ENCODE data around the gene NKX3-2. TPM values are rescaled to one million over a fixed set of nuclear protein-coding genes. Genes with fewer than 3 reads are reported as not detected.
A peak's percentile ranks its signal among the peaks of the same experiment; 100 is the strongest.

NKX3-2 gene
- total and polyA plus RNA-seq, 10 donors, result 0.57 to 3.1 (median 1.6) TPM

- intact Hi-C loops (cut with DNase I; ENCODE audit: low total_unique reads), result no loop called here
Observed at GRCh38 chr4:13584481-13584880, 40.2 kb upstream of the NKX3-2 start.

GRCh38 chr4:13580036-13580435, 35.7 kb upstream of the NKX3-2 start:
- H3K9me3 ChIP-seq, result no peaks in the 10 kb centered on the region
- intact Hi-C loops (cut with DNase I; ENCODE audit: low total_unique reads), result no loop called here
- H3K36me3 ChIP-seq, result peaks cover 4 to 100% (median 93%) of the 10 kb centered on the region in 6 donors
- 76 to 95% (median 88%) methylated on average over 2 of the region's 2 CpGs for WGBS, 5 donors
- H3K27me3 ChIP-seq (replicated peaks in 1 of 7), result no peaks in the 10 kb centered on the region
- DNase-seq, result no peak
- peak overlapping the region in 4 of 8 donors; percentile 23 to 45 (median 40) for H3K27ac ChIP-seq
- no peak overlapping the region for H3K4me3 ChIP-seq
- TF ChIP-seq POLR2A (IDR thresholded peaks at IDR 0.05), result no peak
- peak in 1 of 3 donors; percentile 28 for TF ChIP-seq POLR2AphosphoS5 (IDR thresholded peaks at IDR 0.05)
- H3K4me1 ChIP-seq, result no peaks in the 10 kb centered on the region

More at GRCh38 chr4:13584481-13584880, 40.2 kb upstream of the NKX3-2 start:
- DNase-seq, result no peak
- 94 to 98% (median 97%) methylated on average over 5 of the region's 5 CpGs for WGBS, 5 donors
- TF ChIP-seq CTCF (IDR thresholded peaks at IDR 0.05 in 8 of 11, conservative IDR thresholded peaks at IDR 0.05 in 3 of 11), result no peak
- no peak for TF ChIP-seq POLR2AphosphoS5 (IDR thresholded peaks at IDR 0.05)
- TF ChIP-seq POLR2A (IDR thresholded peaks at IDR 0.05), result no peak
- H3K27ac ChIP-seq, result no peak overlapping the region
- H3K27me3 ChIP-seq (replicated peaks in 1 of 7), result no peaks in the 10 kb centered on the region
- H3K9me3 ChIP-seq, result no peaks in the 10 kb centered on the region
- no peaks in the 10 kb centered on the region for H3K4me1 ChIP-seq
- H3K36me3 ChIP-seq, result peaks cover 4 to 100% (median 93%) of the 10 kb centered on the region in 6 donors
- H3K4me3 ChIP-seq, result no peak overlapping the region

DNA sequence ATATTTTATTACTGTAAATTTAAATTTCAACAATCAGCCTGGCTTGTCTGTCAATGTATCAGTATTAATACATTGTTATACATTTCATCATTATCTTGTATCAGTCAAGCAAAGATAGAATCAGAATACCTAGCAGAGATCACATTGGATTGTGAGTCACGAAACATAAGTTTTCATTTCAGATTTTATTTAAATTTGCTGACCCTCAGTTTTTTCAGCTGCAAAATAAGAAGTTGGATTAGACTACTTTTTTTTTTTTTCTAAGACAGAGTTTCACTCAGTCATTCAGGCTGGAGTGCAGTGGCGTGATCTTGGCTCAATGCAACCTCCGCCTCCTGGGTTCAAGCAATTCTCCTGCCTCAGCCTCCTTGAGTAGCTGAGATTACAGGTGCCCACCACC, 33.4 kb upstream of the NKX3-2 start:
- no peak overlapping the region for H3K4me3 ChIP-seq
- DNase-seq, result no peak
- no peaks in the 10 kb centered on the region for H3K27me3 ChIP-seq (replicated peaks in 1 of 7)
- peaks cover 5 to 100% (median 97%) of the 10 kb centered on the region in 6 donors for H3K36me3 ChIP-seq
- intact Hi-C loops (cut with DNase I; ENCODE audit: low total_unique reads), result no loop called here
- TF ChIP-seq CTCF (IDR thresholded peaks at IDR 0.05 in 8 of 11, conservative IDR thresholded peaks at IDR 0.05 in 3 of 11) (no peak), POLR2AphosphoS5 (IDR thresholded peaks at IDR 0.05) (no peak), POLR2A (IDR thresholded peaks at IDR 0.05) (no peak)
- H3K4me1 ChIP-seq, result no peaks in the 10 kb centered on the region
- no peaks in the 10 kb centered on the region for H3K9me3 ChIP-seq
- H3K27ac ChIP-seq, result no peak overlapping the region
- 97 to 100% (median 97%) methylated on average over 3 of the region's 3 CpGs for WGBS, 5 donors

- H3K4me1 ChIP-seq, result no peaks in the 10 kb centered on the region
- H3K9me3 ChIP-seq, result no peaks in the 10 kb centered on the region
- intact Hi-C loops (cut with DNase I; ENCODE audit: low total_unique reads), result no loop called here
- H3K27me3 ChIP-seq (replicated peaks in 1 of 7), result no peaks in the 10 kb centered on the region
- no peak overlapping the region for H3K4me3 ChIP-seq
- DNase-seq, result no peak
- no peak overlapping the region for H3K27ac ChIP-seq
- 90 to 96% (median 92%) methylated on average over 2 of the region's 2 CpGs for WGBS, 5 donors
- peaks cover 3 to 100% (median 78%) of the 10 kb centered on the region in 6 donors for H3K36me3 ChIP-seq
- TF ChIP-seq POLR2A (IDR thresholded peaks at IDR 0.05) (no peak), POLR2AphosphoS5 (IDR thresholded peaks at IDR 0.05) (no peak), CTCF (IDR thresholded peaks at IDR 0.05 in 8 of 11, conservative IDR thresholded peaks at IDR 0.05 in 3 of 11) (no peak)
Observed at GRCh38 chr4:13570916-13571315, 26.6 kb upstream of the NKX3-2 start.

GRCh38 chr4:13567125-13567524, 22.8 kb upstream of the NKX3-2 start:
- H3K4me3 ChIP-seq, result no peak overlapping the region
- intact Hi-C loops (cut with DNase I; ENCODE audit: low total_unique reads), result no loop called here
- H3K9me3 ChIP-seq, result peaks cover 0 to 7% (median 2%) of the 10 kb centered on the region in 8 donors
- H3K4me1 ChIP-seq, result no peaks in the 10 kb centered on the region
- TF ChIP-seq POLR2A (IDR thresholded peaks at IDR 0.05), result no peak
- TF ChIP-seq POLR2AphosphoS5 (IDR thresholded peaks at IDR 0.05), result peak in 1 of 3 donors; percentile 31
- H3K27me3 ChIP-seq (replicated peaks in 1 of 7), result no peaks in the 10 kb centered on the region
- WGBS, 5 donors, result 93 to 97% (median 94%) methylated on average over 5 of the region's 5 CpGs
- peaks cover 0 to 68% (median 44%) of the 10 kb centered on the region in 6 donors for H3K36me3 ChIP-seq
- H3K27ac ChIP-seq, result no peak overlapping the region
- DNase-seq, result no peak
